ENCODE data around the gene GADD45GIP1. TPM values are rescaled to one million over a fixed set of nuclear protein-coding genes. Genes with fewer than 3 reads are reported as not detected.

The GADD45GIP1 gene
- total RNA-seq, 2 experiments from 2014 or later: 12.1 to 12.8 TPM

DNA sequence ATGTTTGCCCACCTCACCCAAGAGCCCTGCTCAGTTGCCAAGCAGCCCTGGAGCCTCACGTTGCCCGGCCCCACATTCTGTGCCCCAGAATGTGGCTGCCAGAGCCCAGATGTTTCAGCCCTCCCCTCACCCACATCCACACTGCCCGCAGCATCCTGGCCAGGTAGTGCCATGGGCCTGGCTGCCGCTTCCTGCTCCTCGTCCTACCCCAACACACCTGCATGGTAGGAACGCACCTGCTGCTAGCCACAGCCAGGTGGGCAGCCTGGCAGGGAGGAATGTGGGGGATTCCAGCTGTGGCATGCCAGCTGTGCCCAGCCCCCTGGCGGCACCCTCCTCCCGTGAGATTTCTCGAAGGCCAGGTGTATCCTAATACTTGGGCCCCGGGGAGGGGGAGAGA lies 30.8 kb upstream of the GADD45GIP1 start:
- H3K27ac Mint-ChIP-seq: no peak overlapping the region
- H3K36me3 Mint-ChIP-seq (ENCODE audit: low read depth): no peaks in the 10 kb centered on the region
- H3K4me3 ChIP-seq (ENCODE audit: low read length): no peak overlapping the region
- no peak for DNase-seq
- no peak for ATAC-seq (ENCODE audit: poor library complexity)
- ChIA-PET CTCF (no interaction called here), POLR2A (no interaction called here)
- H3K27ac ChIP-seq (ENCODE audit: low read depth in 1 of 2, low read length in 2 of 2): no peak overlapping the region
- no peaks in the 10 kb centered on the region for H3K4me1 Mint-ChIP-seq (ENCODE audit: low read depth)
- no peaks in the 10 kb centered on the region for H3K36me3 ChIP-seq (ENCODE audit: insufficient read depth, low read length)
- TF ChIP-seq, protein P1, sequence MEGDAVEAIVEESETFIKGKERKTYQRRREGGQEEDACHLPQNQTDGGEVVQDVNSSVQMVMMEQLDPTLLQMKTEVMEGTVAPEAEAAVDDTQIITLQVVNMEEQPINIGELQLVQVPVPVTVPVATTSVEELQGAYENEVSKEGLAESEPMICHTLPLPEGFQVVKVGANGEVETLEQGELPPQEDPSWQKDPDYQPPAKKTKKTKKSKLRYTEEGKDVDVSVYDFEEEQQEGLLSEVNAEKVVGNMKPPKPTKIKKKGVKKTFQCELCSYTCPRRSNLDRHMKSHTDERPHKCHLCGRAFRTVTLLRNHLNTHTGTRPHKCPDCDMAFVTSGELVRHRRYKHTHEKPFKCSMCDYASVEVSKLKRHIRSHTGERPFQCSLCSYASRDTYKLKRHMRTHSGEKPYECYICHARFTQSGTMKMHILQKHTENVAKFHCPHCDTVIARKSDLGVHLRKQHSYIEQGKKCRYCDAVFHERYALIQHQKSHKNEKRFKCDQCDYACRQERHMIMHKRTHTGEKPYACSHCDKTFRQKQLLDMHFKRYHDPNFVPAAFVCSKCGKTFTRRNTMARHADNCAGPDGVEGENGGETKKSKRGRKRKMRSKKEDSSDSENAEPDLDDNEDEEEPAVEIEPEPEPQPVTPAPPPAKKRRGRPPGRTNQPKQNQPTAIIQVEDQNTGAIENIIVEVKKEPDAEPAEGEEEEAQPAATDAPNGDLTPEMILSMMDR (IDR thresholded peaks at IDR 0.05): no peak
- peaks cover 0 to 5% of the 10 kb centered on the region in 2 experiments for H3K9me3 ChIP-seq (ENCODE audit: control insufficient read depth in 1 of 2, insufficient read depth in 1 of 2, low read length in 2 of 2)
- H3K27me3 ChIP-seq (ENCODE audit: control insufficient read depth in 1 of 2, insufficient read depth in 2 of 2, low read length in 2 of 2): peaks cover 0 to 2% of the 10 kb centered on the region in 2 experiments
- no peak overlapping the region for H3K4me3 Mint-ChIP-seq
- no peaks in the 10 kb centered on the region for H3K9me3 Mint-ChIP-seq
- peaks cover 5% of the 10 kb centered on the region for H3K27me3 Mint-ChIP-seq
- H3K4me1 ChIP-seq (ENCODE audit: insufficient read depth, low read length): peaks cover 13% of the 10 kb centered on the region
- intact Hi-C loops (cut with DNase I, micrococcal nuclease): loop anchor here (5.0 to 10.0 kb wide), 2 partner anchors 45 to 47 kb away; no protein-coding TSS in a partner anchor

DNA sequence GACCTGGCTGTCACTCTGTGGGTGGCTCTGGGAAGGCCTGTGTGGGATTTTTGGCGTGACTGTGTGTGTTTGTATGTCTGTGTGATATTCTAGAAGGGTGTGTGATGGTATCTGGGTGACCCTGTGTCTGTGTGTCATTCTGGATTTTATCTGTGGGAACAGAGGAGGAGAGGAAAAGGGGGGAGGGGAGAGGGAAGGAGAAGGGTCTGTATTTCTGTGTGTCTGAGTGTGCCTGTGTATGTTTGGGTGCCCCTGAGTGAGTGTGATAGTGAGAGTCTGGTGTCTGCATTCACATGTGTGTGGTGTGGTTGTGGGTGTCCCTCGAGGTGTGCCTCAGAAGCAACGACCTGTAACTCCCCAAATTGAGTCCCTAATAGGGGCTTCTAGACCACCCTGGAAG lies 30.2 kb upstream of the GADD45GIP1 start:
- Histone ChIP-seq H3K27me3 (ENCODE audit: control insufficient read depth in 1 of 2, insufficient read depth in 2 of 2, low read length in 2 of 2) (peaks cover 0 to 2% of the 10 kb centered on the region in 2 experiments), H3K4me1 (ENCODE audit: insufficient read depth, low read length) (peaks cover 16% of the 10 kb centered on the region), H3K9me3 (ENCODE audit: control insufficient read depth in 1 of 2, insufficient read depth in 1 of 2, low read length in 2 of 2) (peaks cover 0 to 5% of the 10 kb centered on the region in 2 experiments), H3K36me3 (ENCODE audit: insufficient read depth, low read length) (no peaks in the 10 kb centered on the region), H3K4me3 (ENCODE audit: low read length) (no peak overlapping the region), H3K27ac (ENCODE audit: low read depth in 1 of 2, low read length in 2 of 2) (no peak overlapping the region)
- Mint-ChIP-seq H3K27ac (no peak overlapping the region), H3K4me1 (ENCODE audit: low read depth) (no peaks in the 10 kb centered on the region), H3K9me3 (no peaks in the 10 kb centered on the region), H3K27me3 (peaks cover 5% of the 10 kb centered on the region), H3K4me3 (no peak overlapping the region), H3K36me3 (ENCODE audit: low read depth) (no peaks in the 10 kb centered on the region)
- DNase-seq (no peak), ATAC-seq (ENCODE audit: poor library complexity) (no peak)
- POLR2A ChIA-PET: no interaction called here
- CTCF ChIA-PET: no interaction called here
- intact Hi-C loops (cut with DNase I, micrococcal nuclease): loop anchor here (5.0 to 10.0 kb wide), 2 partner anchors 45 to 48 kb away; no protein-coding TSS in a partner anchor
- TF ChIP-seq, protein P1 (IDR thresholded peaks at IDR 0.05): no peak

DNA sequence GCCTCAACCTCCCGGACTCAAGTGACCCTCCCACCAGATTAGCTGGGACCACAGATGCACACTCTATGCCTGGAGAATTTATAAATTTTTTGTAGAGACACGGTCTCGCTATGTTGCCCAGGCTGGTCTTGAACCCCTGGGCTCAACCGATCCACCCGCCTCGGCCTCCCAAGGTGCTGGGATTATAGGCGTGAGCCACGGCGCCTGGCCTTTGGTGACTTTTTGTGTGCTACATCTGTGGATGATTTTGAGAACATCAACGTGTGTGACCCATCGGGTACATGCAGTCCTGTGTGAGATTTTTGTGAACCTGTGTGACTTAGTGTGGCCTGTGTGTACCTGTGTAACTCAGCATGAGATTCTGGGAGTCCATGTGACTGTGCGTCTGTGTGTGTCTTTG lies 29.7 kb upstream of the GADD45GIP1 start:
- no peaks in the 10 kb centered on the region for H3K4me1 Mint-ChIP-seq (ENCODE audit: low read depth)
- CTCF ChIA-PET: no interaction called here
- intact Hi-C loops (cut with DNase I, micrococcal nuclease): loop anchor here (5.0 to 10.0 kb wide), 2 partner anchors 46 to 48 kb away; no protein-coding TSS in a partner anchor

More for the DNA sequence above, 29.7 kb upstream of the GADD45GIP1 start:
- no peaks in the 10 kb centered on the region for H3K9me3 Mint-ChIP-seq
- H3K36me3 ChIP-seq (ENCODE audit: insufficient read depth, low read length): no peaks in the 10 kb centered on the region
- H3K9me3 ChIP-seq (ENCODE audit: control insufficient read depth in 1 of 2, insufficient read depth in 1 of 2, low read length in 2 of 2): peaks cover 0 to 5% of the 10 kb centered on the region in 2 experiments
- no peaks in the 10 kb centered on the region for H3K36me3 Mint-ChIP-seq (ENCODE audit: low read depth)
- ATAC-seq (ENCODE audit: poor library complexity) (no peak), DNase-seq (no peak)
- H3K27ac Mint-ChIP-seq: no peak overlapping the region
- no peak overlapping the region for H3K4me3 Mint-ChIP-seq
- no peak overlapping the region for H3K27ac ChIP-seq (ENCODE audit: low read depth in 1 of 2, low read length in 2 of 2)
- POLR2A ChIA-PET: no interaction called here
- peaks cover 16% of the 10 kb centered on the region for H3K4me1 ChIP-seq (ENCODE audit: insufficient read depth, low read length)
- peaks cover 0 to 2% of the 10 kb centered on the region in 2 experiments for H3K27me3 ChIP-seq (ENCODE audit: control insufficient read depth in 1 of 2, insufficient read depth in 2 of 2, low read length in 2 of 2)
- H3K27me3 Mint-ChIP-seq: peaks cover 5% of the 10 kb centered on the region
- TF ChIP-seq, protein P1 (IDR thresholded peaks at IDR 0.05): no peak
- no peak overlapping the region for H3K4me3 ChIP-seq (ENCODE audit: low read length)

Data from CD4-positive, alpha-beta T cell (primary cell).